HL-60 (cell line): ENCODE data around the gene ITGA8.

Source experiments
- DNase-seq, 2 experiments: peaks; one replicate each; pipeline ENCODE4 v3.0.0-alpha.2; 2010 to 2020; ENCODE audit warnings: low read depth in 1 of 2, low spot score in 1 of 2
- H3K27ac ChIP-seq: fragments of 250-450 bp; sonication (Bioruptor Pico); replicated peaks from 2 replicates; pipeline ENCODE4 v1.5.1; 2020; ENCODE audit warnings: mild to moderate bottlenecking, moderate library complexity
- H3K27me3 ChIP-seq: fragments of 250-450 bp; sonication (Bioruptor Pico); 2 replicates; pipeline ENCODE4 v1.5.1; 2021; ENCODE audit warnings: mild to moderate bottlenecking, moderate library complexity; ENCODE audit not compliant: insufficient read depth, poor library complexity, severe bottlenecking
- H3K4me3 ChIP-seq: replicated peaks from 2 replicates; pipeline ENCODE4 v1.5.1; 2011; ENCODE audit warnings: mild to moderate bottlenecking, control low read depth, low read length; ENCODE audit not compliant: insufficient read depth
- CTCF ChIP-seq: IDR thresholded peaks from one replicate; pipeline ENCODE4 v1.5.1; 2011; ENCODE audit warnings: low read length, control low read depth, inconsistent platforms; ENCODE audit not compliant: insufficient read depth
- GABPA ChIP-seq: IDR thresholded peaks from 2 replicates; pipeline ENCODE4 v1.6.1; 2012; ENCODE audit warnings: low read depth
- POLR2AphosphoS5 ChIP-seq: IDR thresholded peaks from 2 replicates; pipeline ENCODE4 v1.6.1; 2012; ENCODE audit warnings: low read depth
- SPI1 ChIP-seq: IDR thresholded peaks from 2 replicates; pipeline ENCODE4 v1.6.1; 2012; ENCODE audit warnings: low read depth, mild to moderate bottlenecking, borderline replicate concordance
- TF ChIP-seq, protein P1 (sequence below): IDR thresholded peaks from 2 replicates; pipeline ENCODE4 v1.6.1; 2012; ENCODE audit warnings: low read depth; ENCODE audit not compliant: insufficient replicate concordance

The ITGA8 gene

DNA sequence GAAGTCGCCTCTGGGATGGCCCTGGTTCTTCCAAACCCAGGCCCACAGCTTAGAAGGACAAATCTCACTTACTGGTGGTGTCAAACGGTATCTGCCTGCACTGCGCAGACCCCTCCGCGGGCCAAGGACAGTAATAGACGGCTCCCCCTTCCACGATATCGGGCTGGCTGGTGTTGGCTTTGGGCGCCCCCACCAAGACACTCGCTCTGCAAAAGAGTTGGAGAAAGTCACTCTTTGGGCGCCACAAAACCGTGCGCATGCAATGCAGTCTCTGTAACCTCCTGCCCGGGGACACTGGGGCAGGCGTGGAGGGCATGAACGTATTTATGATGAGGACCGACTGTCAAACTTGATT is 1.1 kb downstream of the ITGA8 start:
- DNase-seq, result no peak
- Histone ChIP-seq H3K27me3 (no peaks in the 10 kb centered on the region), H3K27ac (no peak overlapping the region), H3K4me3 (no peak overlapping the region)
- TF ChIP-seq POLR2AphosphoS5 (no peak), SPI1 (no peak), CTCF (no peak)

DNA sequence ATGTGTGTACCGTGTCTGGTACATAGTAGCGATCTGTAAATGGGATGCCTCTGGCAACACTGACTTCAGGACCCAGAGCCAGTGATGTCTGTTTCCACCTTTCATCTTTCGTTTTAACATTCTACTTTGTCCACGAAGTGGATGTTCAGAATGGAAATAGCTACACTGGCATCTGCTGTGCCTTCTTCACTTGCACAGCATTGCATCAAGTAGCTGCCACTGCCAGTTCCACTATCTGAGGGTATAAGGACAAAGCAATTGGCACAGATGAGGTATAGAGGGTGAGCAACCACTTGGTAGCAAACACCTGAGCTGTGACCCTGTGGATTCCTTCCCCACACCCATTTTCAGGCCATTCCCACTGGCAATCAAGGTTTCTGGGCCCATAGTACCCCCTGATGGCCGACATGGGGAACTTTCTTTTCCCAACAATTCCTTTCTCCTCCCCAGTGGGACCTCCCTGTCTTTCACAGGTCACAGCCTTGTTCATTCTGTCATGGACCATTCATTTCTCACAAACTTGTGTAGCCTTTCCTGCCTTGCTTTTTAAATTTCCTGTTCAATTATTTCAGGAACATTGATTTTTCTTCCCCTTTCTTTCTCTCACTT is 4.0 kb downstream of the ITGA8 start:
- TF ChIP-seq POLR2AphosphoS5, result no peak
- TF ChIP-seq, protein P1, sequence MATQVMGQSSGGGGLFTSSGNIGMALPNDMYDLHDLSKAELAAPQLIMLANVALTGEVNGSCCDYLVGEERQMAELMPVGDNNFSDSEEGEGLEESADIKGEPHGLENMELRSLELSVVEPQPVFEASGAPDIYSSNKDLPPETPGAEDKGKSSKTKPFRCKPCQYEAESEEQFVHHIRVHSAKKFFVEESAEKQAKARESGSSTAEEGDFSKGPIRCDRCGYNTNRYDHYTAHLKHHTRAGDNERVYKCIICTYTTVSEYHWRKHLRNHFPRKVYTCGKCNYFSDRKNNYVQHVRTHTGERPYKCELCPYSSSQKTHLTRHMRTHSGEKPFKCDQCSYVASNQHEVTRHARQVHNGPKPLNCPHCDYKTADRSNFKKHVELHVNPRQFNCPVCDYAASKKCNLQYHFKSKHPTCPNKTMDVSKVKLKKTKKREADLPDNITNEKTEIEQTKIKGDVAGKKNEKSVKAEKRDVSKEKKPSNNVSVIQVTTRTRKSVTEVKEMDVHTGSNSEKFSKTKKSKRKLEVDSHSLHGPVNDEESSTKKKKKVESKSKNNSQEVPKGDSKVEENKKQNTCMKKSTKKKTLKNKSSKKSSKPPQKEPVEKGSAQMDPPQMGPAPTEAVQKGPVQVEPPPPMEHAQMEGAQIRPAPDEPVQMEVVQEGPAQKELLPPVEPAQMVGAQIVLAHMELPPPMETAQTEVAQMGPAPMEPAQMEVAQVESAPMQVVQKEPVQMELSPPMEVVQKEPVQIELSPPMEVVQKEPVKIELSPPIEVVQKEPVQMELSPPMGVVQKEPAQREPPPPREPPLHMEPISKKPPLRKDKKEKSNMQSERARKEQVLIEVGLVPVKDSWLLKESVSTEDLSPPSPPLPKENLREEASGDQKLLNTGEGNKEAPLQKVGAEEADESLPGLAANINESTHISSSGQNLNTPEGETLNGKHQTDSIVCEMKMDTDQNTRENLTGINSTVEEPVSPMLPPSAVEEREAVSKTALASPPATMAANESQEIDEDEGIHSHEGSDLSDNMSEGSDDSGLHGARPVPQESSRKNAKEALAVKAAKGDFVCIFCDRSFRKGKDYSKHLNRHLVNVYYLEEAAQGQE, result no peak
- TF ChIP-seq SPI1, result no peak
- TF ChIP-seq CTCF, result no peak
- no peak for TF ChIP-seq GABPA
- DNase-seq, result no peak
- Histone ChIP-seq H3K27ac (no peak overlapping the region), H3K27me3 (no peaks in the 10 kb centered on the region), H3K4me3 (no peak overlapping the region)

GRCh38 chr10:15714847-15715246 is 4.9 kb downstream of the ITGA8 start:
- no peak for DNase-seq
- no peaks in the 10 kb centered on the region for H3K27me3 ChIP-seq
- H3K4me3 ChIP-seq, result no peak overlapping the region
- H3K27ac ChIP-seq, result no peak overlapping the region
- TF ChIP-seq, protein P1, result no peak
- TF ChIP-seq POLR2AphosphoS5 (no peak), CTCF (no peak), SPI1 (no peak), GABPA (no peak)

DNA sequence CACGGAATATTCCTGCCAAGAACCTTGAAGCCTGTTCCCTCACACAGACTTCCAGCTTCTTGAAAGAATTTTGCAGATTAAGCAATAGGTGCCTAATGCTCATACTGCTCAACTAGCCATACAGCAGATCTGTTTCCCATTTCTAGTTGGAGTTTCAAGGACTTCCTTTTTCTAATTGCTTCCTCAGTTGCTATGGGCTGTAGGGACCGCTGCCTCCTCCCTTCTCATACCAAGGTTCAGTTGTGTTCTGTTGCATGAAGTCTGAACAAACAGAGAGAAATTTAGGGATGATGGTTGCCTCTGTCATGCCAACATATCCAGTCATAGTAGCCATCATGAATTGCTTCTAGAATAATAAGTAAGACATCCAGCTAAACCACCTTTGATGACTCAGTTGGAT is 6.8 kb downstream of the ITGA8 start:
- H3K27ac ChIP-seq, result no peak overlapping the region
- TF ChIP-seq GABPA (no peak), CTCF (no peak), SPI1 (peak; percentile 64; the same call in 1 of the 2 replicates)
- H3K27me3 ChIP-seq, result no peaks in the 10 kb centered on the region
- DNase-seq, result peak in 1 of 2 experiments; percentile 8
- no peak overlapping the region for H3K4me3 ChIP-seq
